HepG2 (cell line): Measurements from ENCODE around the gene ITGB3. TPM values are rescaled to one million over a fixed set of nuclear protein-coding genes. Genes with fewer than 3 reads are reported as not detected.
A peak's percentile ranks its signal among the peaks of the same experiment; 100 is the strongest.

Source experiments
- ATAC-seq: fragments of 200-7000 bp; cut with Tn5 transposase; 3 replicates; pipeline ENCODE4 v1.9.1; 2020; ENCODE audit warnings: mild to moderate bottlenecking, moderate library complexity
- BruUV-seq: library from RNA; stranded (reverse); fragments of 400-500 nt; replicated peaks from 2 replicates; lab custom pipeline; 2021; lab: Mats Ljungman, UMichigan
- CTCF ChIA-PET: fragments of 300-600 bp; formaldehyde crosslinking; extraction: SDS; loops from one replicate; lab custom pipeline; 2021; ENCODE audit warnings: low total read pairs, inconsistent platforms, low intra/inter-chr PET ratio; lab: Yijun Ruan, JAX
- POLR2A ChIA-PET: fragments of 350-600 bp; sonication (Branson Sonifier 250); formaldehyde crosslinking; loops from one replicate; lab custom pipeline; 2020; ENCODE audit warnings: antibody characterized with exemption, inconsistent platforms; lab: Yijun Ruan, JAX
- DNase-seq: peaks from one replicate; pipeline ENCODE4 v3.0.0-alpha.2; 2015; ENCODE audit warnings: low spot score
- FAIRE-seq: peaks from 3 replicates; lab custom pipeline; 2011; peaks lifted over from hg19 to GRCh38; lab: Jason Lieb, UNC
- H2AFZ ChIP-seq: one replicate; pipeline ENCODE4 v1.6.1; 2011; ENCODE audit warnings: low read length, inconsistent platforms
- H3K27ac ChIP-seq: fragments of 300-600 bp; 3 replicates; pipeline ENCODE4 v1.8.0; 2011; ENCODE audit warnings: mixed run types, mild to moderate bottlenecking, mixed read lengths, low read length, inconsistent platforms; ENCODE audit not compliant: insufficient read depth; ENCODE audit errors: extremely low read length
- H3K27me3 ChIP-seq, 2 experiments: fragments of 200-600 bp in 1 of 2; 2 replicates in 1 of 2; 3 replicates in 1 of 2; pipeline versions ENCODE4 v1.6.0 to v1.8.0; 2011; ENCODE audit warnings: low read length in 2 of 2, mild to moderate bottlenecking in 2 of 2, moderate library complexity in 2 of 2, inconsistent platforms in 1 of 2; ENCODE audit not compliant: insufficient read depth in 2 of 2, control insufficient read depth in 1 of 2
- H3K36me3 ChIP-seq, 2 experiments: fragments of 200-600 bp in 1 of 2; replicated peaks in 1 of 2; 2 replicates in 1 of 2; 3 replicates in 1 of 2; pipeline versions ENCODE4 v1.5.1 to v1.8.0; 2011; ENCODE audit warnings: low read length in 2 of 2, inconsistent platforms in 1 of 2; ENCODE audit not compliant: insufficient read depth in 2 of 2, control insufficient read depth in 1 of 2
- H3K4me1 ChIP-seq: 2 replicates; pipeline ENCODE4 v1.5.1; 2012; ENCODE audit warnings: low read length, inconsistent platforms; ENCODE audit not compliant: insufficient read depth
- H3K4me2 ChIP-seq: 2 replicates; pipeline ENCODE4 v1.6.0; 2011; ENCODE audit warnings: low read depth, low read length, inconsistent platforms
- H3K4me3 ChIP-seq, 3 experiments: fragments of 200-600 bp in 1 of 3; sonication (generic), shearing (Covaris generic) in 1 of 3; replicated peaks in 1 of 3; 2 replicates each; pipeline ENCODE4 v1.5.1; 2011 to 2016; ENCODE audit warnings: low read length in 3 of 3, inconsistent platforms in 2 of 3, low read depth in 2 of 3, mild to moderate bottlenecking in 2 of 3, control low read depth in 1 of 3, mixed read lengths in 1 of 3; ENCODE audit not compliant: insufficient read depth in 1 of 3
- H3K79me2 ChIP-seq: one replicate; pipeline ENCODE4 v1.6.1; 2011; ENCODE audit warnings: low read length, inconsistent platforms; ENCODE audit not compliant: insufficient read depth
- H3K9ac ChIP-seq: 2 replicates; pipeline ENCODE4 v1.6.0; 2011; ENCODE audit warnings: mild to moderate bottlenecking, low read depth, low read length, inconsistent platforms; ENCODE audit not compliant: insufficient read depth
- H3K9me3 ChIP-seq: 2 replicates; pipeline ENCODE4 v1.5.1; 2012; ENCODE audit warnings: mild to moderate bottlenecking, low read length
- H4K20me1 ChIP-seq: 2 replicates; pipeline ENCODE4 v1.6.0; 2011; ENCODE audit warnings: inconsistent platforms, mild to moderate bottlenecking, low read length, moderate library complexity; ENCODE audit not compliant: insufficient read depth
- E2F5 ChIP-seq: sonication (generic); formaldehyde crosslinking; conservative IDR thresholded peaks from 2 replicates; pipeline ENCODE4 v1.4.0; 2020; ENCODE audit warnings: missing genetic modification reagents
- NRL ChIP-seq: sonication (generic); formaldehyde crosslinking; IDR thresholded peaks from 2 replicates; pipeline ENCODE4 v1.5.0; 2020; ENCODE audit warnings: missing genetic modification reagents, mild to moderate bottlenecking, moderate library complexity, borderline replicate concordance
- PCBP1 ChIP-seq: fragments of 200-400 bp; formaldehyde crosslinking; IDR thresholded peaks from 2 replicates; pipeline ENCODE4 v1.6.1; 2017; ENCODE audit warnings: mild to moderate bottlenecking, low read depth, low read length, borderline replicate concordance
- SAFB2 ChIP-seq: sonication (generic); formaldehyde crosslinking; IDR thresholded peaks from 2 replicates; pipeline ENCODE4 v1.5.1; 2020; ENCODE audit warnings: missing genetic modification reagents, low read depth, mild to moderate bottlenecking, borderline replicate concordance
- ZBTB21 ChIP-seq: sonication (generic); formaldehyde crosslinking; IDR thresholded peaks from 2 replicates; pipeline ENCODE4 v1.4.0; 2020; ENCODE audit warnings: missing genetic modification reagents
- ZBTB33 ChIP-seq: sonication (generic); formaldehyde crosslinking; IDR thresholded peaks from 2 replicates; pipeline ENCODE4 v1.4.0; 2020; ENCODE audit warnings: missing genetic modification reagents
- ZEB1 ChIP-seq: IDR thresholded peaks from 2 replicates; pipeline ENCODE4 v1.6.1; 2012; ENCODE audit warnings: mild to moderate bottlenecking, low read depth, inconsistent platforms; ENCODE audit not compliant: insufficient replicate concordance
- ZMYM4 ChIP-seq: sonication (generic); formaldehyde crosslinking; IDR thresholded peaks from 2 replicates; pipeline ENCODE4 v1.8.1; 2023; ENCODE audit warnings: mild to moderate bottlenecking, missing genetic modification reagents
- ZNF670 ChIP-seq: sonication (generic); formaldehyde crosslinking; IDR thresholded peaks from 2 replicates; pipeline ENCODE4 v1.8.0; 2022; ENCODE audit warnings: mild to moderate bottlenecking, missing genetic modification reagents, borderline replicate concordance
- ZSCAN29 ChIP-seq: sonication (generic); formaldehyde crosslinking; conservative IDR thresholded peaks from 2 replicates; pipeline ENCODE4 v1.4.0; 2020; ENCODE audit warnings: mild to moderate bottlenecking, missing genetic modification reagents
- WGBS: methylation state at CpG from one replicate; pipeline ENCODE4 v1.1.6; 2017; ENCODE audit warnings: low lambda C conversion rate; 5-methylcytosine and 5-hydroxymethylcytosine counted together
- in situ Hi-C: cut with HindIII; loops from 2 replicates; pipeline ENCODE4 v1.10.0; 2017; ENCODE audit warnings: low pct_unique_long_range_greater_than_20kb; ENCODE audit not compliant: extremely low pct_ligation_motif_present
- intact Hi-C: fragments of 100-400 bp; cut with micrococcal nuclease; formaldehyde crosslinking; loops from one replicate; pipeline ENCODE4 v1.10.0; 2022; ENCODE audit not compliant: unreplicated experiment
- polyA plus RNA-seq, 8 experiments: library from polyadenylated mRNA; depleted of rRNA in 3 of 8; stranded (reverse) in 7 of 8; unstranded in 1 of 8; fragments of >200 nt; fragmentation: Illumina TruSeq in 4 of 8; extraction: Trizol in 4 of 8; gene quantifications; 2 replicates each; pipeline versions ENCODE4 v1.2.1 to v1.2.3, GENCODE V29; 2011 to 2016; ENCODE audit warnings: low read depth in 4 of 8, missing spikeins in 1 of 8, mixed read lengths in 1 of 8; ENCODE audit not compliant: insufficient read depth in 1 of 8
- total RNA-seq, 5 experiments: library from RNA; depleted of rRNA; stranded (reverse); fragments of >200 nt; fragmentation: Illumina TruSeq; extraction: Trizol; gene quantifications; 2 replicates each; pipeline ENCODE4 v1.2.3, GENCODE V29; 2016; ENCODE audit warnings: low read depth in 1 of 5
- TF ChIP-seq, protein P1 (sequence below): sonication (generic); formaldehyde crosslinking; IDR thresholded peaks from 2 replicates; pipeline ENCODE4 v1.4.0; 2020; ENCODE audit warnings: mild to moderate bottlenecking, missing genetic modification reagents

The ITGB3 gene
- total and polyA plus RNA-seq, 2 of the 13 experiments (the other 11 are each of a cell fraction or from before 2014, with no cell fraction given), result 0.09 to 0.31 TPM

- TF ChIP-seq SAFB2 (CRISPR knock-in tag), result peak; percentile 91; the same call in 1 of the 2 replicates
Measured at GRCh38 chr17:47323382-47324223, 70.0 kb downstream of the ITGB3 start, which contains the start of gene EFCAB13 (continued).

GRCh38 chr17:47324224-47325020 is 70.8 kb downstream of the ITGB3 start:
- CTCF ChIA-PET, result no interaction called here
- intact Hi-C loops (no loop called here), in situ Hi-C loops (no loop called here)
- Histone ChIP-seq H3K27me3 (no peaks in the 10 kb centered on the region), H4K20me1 (no peaks in the 10 kb centered on the region), H3K4me2 (peak overlapping the region; percentile 97), H3K4me3 (peak overlapping the region; percentile 55 to 74 (median 64); a peak in 5 of 6 replicates), H3K9me3 (peaks cover 6% of the 10 kb centered on the region; the same call in 1 of the 2 replicates), H3K9ac (peak overlapping the region; percentile 60), H3K79me2 (no peaks in the 10 kb centered on the region), H2AFZ (peak overlapping the region; percentile 89), H3K27ac (no peak overlapping the region), H3K36me3 (no peaks in the 10 kb centered on the region), H3K4me1 (peaks cover 22% of the 10 kb centered on the region)
- POLR2A ChIA-PET, result interaction anchor here (0.7 to 2.5 kb wide), 6 partner anchors 14 to 382 kb away, joined by 3 to 8 read pairs (median 4); partner anchors contain the start of genes CDC27 and KPNB1
- ATAC-seq, result no peak
- BruUV-seq, result TSS peak; percentile 62
- no peak for FAIRE-seq
- no peak for DNase-seq
- WGBS, result 63% methylated on average over 28 of the region's 28 CpGs
- no peak for TF ChIP-seq ZBTB21 (CRISPR knock-in tag)
- TF ChIP-seq, protein P1, sequence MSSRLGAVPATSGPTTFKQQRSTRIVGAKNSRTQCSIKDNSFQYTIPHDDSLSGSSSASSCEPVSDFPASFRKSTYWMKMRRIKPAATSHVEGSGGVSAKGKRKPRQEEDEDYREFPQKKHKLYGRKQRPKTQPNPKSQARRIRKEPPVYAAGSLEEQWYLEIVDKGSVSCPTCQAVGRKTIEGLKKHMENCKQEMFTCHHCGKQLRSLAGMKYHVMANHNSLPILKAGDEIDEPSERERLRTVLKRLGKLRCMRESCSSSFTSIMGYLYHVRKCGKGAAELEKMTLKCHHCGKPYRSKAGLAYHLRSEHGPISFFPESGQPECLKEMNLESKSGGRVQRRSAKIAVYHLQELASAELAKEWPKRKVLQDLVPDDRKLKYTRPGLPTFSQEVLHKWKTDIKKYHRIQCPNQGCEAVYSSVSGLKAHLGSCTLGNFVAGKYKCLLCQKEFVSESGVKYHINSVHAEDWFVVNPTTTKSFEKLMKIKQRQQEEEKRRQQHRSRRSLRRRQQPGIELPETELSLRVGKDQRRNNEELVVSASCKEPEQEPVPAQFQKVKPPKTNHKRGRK (CRISPR knock-in tag), result 0 out of 2 replicates have a peak, but pooled peaks have one; percentile 66
- no peak for TF ChIP-seq E2F5
- peak; percentile 82 for TF ChIP-seq ZBTB33 (CRISPR knock-in tag)
- TF ChIP-seq ZNF670 (CRISPR knock-in tag), result 0 out of 2 replicates have a peak, but pooled peaks have one; percentile 18
- TF ChIP-seq ZSCAN29 (CRISPR knock-in tag), result no peak
- no peak for TF ChIP-seq ZMYM4 (CRISPR knock-in tag)
- TF ChIP-seq ZEB1, result no peak
- 0 out of 2 replicates have a peak, but pooled peaks have one; percentile 10 for TF ChIP-seq PCBP1
- no peak for TF ChIP-seq NRL (CRISPR knock-in tag)
